Measurements from ENCODE around the gene AIDA.

Gene AIDA

DNA sequence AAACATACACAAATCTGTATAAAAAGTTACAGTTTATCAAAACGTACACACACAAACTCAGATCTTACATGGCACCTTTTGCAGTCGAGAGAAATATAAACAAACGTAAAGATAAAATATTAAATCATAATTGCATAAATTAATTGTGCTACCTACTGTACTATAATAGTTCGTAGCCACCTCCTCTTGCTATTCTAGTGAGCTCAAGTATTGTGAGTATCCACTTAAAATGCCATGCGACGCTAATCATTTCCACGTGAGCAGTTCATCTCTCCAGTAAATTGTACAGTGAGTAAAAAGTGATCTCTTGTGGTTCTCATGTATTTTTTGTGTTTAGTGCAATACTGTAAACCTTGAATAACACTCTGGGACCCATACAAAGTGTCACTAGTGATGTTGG lies 88.1 kb downstream of the AIDA start (continued):
- no peak for TF ChIP-seq ZNF302 (tag by site-specific recombination; IDR thresholded peaks at IDR 0.05; ENCODE audit: low read depth)

DNA sequence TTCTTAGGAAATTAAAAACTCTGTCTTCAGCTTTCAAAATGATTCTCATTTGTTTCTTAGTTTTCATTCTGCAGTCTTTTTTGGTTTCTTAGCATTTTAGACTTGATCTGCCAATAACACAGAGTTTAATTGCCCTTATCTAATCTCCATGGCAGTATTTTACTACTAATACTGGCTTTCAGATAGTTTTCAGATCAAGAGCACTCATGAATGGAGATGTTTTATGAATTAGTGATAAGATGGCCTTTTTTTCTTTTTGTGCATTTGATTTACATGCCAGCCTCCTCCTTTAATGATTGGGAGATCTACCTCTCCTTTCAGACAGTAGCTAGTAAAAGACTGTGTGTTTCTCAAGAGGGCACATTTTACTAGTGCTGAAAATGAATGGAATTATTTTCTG lies 88.8 kb downstream of the AIDA start:
- H3K27ac ChIP-seq (ENCODE audit: extremely low read depth, low read depth, low read length), result no peak overlapping the region
- H3K9me3 ChIP-seq (ENCODE audit: control insufficient read depth, insufficient read depth, low read depth, low read length), result no peaks in the 10 kb centered on the region
- ChIA-PET POLR2A (no interaction called here), CTCF (interaction anchor here (2.6 kb wide), 1 partner anchor 11 kb away, joined by 14 read pairs; no protein-coding TSS in a partner anchor)
- no peaks in the 10 kb centered on the region for H3K4me1 ChIP-seq (ENCODE audit: control insufficient read depth, insufficient read depth, low read length)
- H3K36me3 ChIP-seq (ENCODE audit: control insufficient read depth in 2 of 2, insufficient read depth in 1 of 2, low read length in 2 of 2), result peaks cover 17 to 54% of the 10 kb centered on the region in 2 experiments
- no peak overlapping the region for H3K4me3 ChIP-seq (ENCODE audit: low read depth, low read length)
- TF ChIP-seq GLI4 (tag by site-specific recombination; IDR thresholded peaks at IDR 0.05), result no peak
- no peak for TF ChIP-seq ZNF830 (tag by site-specific recombination; IDR thresholded peaks at IDR 0.05; ENCODE audit: low read depth)
- TF ChIP-seq ZNF341 (tag by site-specific recombination; IDR thresholded peaks at IDR 0.05; ENCODE audit: low read depth), result no peak
- no peak for TF ChIP-seq ZNF560 (tag by site-specific recombination; IDR thresholded peaks at IDR 0.05; ENCODE audit: borderline replicate concordance)
- no peak for TF ChIP-seq HOXA7 (CRISPR knock-in tag; IDR thresholded peaks at IDR 0.05; ENCODE audit: borderline replicate concordance)
- no peak for TF ChIP-seq ZNF707 (tag by site-specific recombination; IDR thresholded peaks at IDR 0.05)
- TF ChIP-seq, protein P1, sequence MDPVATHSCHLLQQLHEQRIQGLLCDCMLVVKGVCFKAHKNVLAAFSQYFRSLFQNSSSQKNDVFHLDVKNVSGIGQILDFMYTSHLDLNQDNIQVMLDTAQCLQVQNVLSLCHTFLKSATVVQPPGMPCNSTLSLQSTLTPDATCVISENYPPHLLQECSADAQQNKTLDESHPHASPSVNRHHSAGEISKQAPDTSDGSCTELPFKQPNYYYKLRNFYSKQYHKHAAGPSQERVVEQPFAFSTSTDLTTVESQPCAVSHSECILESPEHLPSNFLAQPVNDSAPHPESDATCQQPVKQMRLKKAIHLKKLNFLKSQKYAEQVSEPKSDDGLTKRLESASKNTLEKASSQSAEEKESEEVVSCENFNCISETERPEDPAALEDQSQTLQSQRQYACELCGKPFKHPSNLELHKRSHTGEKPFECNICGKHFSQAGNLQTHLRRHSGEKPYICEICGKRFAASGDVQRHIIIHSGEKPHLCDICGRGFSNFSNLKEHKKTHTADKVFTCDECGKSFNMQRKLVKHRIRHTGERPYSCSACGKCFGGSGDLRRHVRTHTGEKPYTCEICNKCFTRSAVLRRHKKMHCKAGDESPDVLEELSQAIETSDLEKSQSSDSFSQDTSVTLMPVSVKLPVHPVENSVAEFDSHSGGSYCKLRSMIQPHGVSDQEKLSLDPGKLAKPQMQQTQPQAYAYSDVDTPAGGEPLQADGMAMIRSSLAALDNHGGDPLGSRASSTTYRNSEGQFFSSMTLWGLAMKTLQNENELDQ (tag by site-specific recombination; IDR thresholded peaks at IDR 0.05; ENCODE audit: low read depth), result no peak
- peak; percentile 71 for TF ChIP-seq FEZF1 (tag by site-specific recombination; IDR thresholded peaks at IDR 0.05)
- no peak for TF ChIP-seq ZBTB1 (tag by site-specific recombination; IDR thresholded peaks at IDR 0.05)
- no peak for TF ChIP-seq ZNF114 (tag by site-specific recombination; IDR thresholded peaks at IDR 0.05)
- TF ChIP-seq, protein P2, sequence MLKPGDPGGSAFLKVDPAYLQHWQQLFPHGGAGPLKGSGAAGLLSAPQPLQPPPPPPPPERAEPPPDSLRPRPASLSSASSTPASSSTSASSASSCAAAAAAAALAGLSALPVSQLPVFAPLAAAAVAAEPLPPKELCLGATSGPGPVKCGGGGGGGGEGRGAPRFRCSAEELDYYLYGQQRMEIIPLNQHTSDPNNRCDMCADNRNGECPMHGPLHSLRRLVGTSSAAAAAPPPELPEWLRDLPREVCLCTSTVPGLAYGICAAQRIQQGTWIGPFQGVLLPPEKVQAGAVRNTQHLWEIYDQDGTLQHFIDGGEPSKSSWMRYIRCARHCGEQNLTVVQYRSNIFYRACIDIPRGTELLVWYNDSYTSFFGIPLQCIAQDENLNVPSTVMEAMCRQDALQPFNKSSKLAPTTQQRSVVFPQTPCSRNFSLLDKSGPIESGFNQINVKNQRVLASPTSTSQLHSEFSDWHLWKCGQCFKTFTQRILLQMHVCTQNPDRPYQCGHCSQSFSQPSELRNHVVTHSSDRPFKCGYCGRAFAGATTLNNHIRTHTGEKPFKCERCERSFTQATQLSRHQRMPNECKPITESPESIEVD (tag by site-specific recombination; IDR thresholded peaks at IDR 0.05), result peak; percentile 75
- TF ChIP-seq ZNF677 (tag by site-specific recombination; IDR thresholded peaks at IDR 0.05), result no peak
- no peak for TF ChIP-seq ZIC2 (tag by site-specific recombination; IDR thresholded peaks at IDR 0.05)
- TF ChIP-seq ZNF664 (tag by site-specific recombination; IDR thresholded peaks at IDR 0.05), result no peak

DNA sequence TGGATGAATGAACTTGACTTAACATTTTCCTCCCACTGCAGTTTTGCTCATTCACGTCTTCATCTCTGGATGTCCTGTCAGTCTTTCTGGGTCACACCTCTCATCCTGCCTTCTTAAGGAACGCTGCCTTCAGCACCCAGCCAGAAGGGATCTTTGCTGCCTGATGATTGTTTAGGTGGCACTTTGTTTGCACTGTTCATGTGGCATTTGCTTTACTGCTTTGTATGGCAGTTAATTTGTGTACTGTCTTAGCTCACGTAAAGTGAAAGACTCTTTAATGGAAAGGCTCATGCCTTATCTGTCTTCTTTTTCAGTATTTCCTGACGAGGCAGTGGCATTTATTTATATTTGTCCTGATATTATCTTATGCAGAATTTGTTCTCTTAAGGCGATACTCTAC lies 89.5 kb downstream of the AIDA start:
- POLR2A ChIA-PET, result no interaction called here
- no peaks in the 10 kb centered on the region for H3K4me1 ChIP-seq (ENCODE audit: control insufficient read depth, insufficient read depth, low read length)
- H3K9me3 ChIP-seq (ENCODE audit: control insufficient read depth, insufficient read depth, low read depth, low read length), result no peaks in the 10 kb centered on the region
- H3K36me3 ChIP-seq (ENCODE audit: control insufficient read depth in 2 of 2, insufficient read depth in 1 of 2, low read length in 2 of 2), result peaks cover 17 to 48% of the 10 kb centered on the region in 2 experiments
- H3K4me3 ChIP-seq (ENCODE audit: low read depth, low read length), result no peak overlapping the region
- H3K27ac ChIP-seq (ENCODE audit: extremely low read depth, low read depth, low read length), result no peak overlapping the region
- CTCF ChIA-PET, result interaction anchor here (2.6 kb wide), 1 partner anchor 12 kb away, joined by 14 read pairs; no protein-coding TSS in a partner anchor
- no peak for TF ChIP-seq ZNF747 (tag by site-specific recombination; IDR thresholded peaks at IDR 0.05)
- no peak for TF ChIP-seq ZNF791 (tag by site-specific recombination; IDR thresholded peaks at IDR 0.05)
- TF ChIP-seq, protein P3, sequence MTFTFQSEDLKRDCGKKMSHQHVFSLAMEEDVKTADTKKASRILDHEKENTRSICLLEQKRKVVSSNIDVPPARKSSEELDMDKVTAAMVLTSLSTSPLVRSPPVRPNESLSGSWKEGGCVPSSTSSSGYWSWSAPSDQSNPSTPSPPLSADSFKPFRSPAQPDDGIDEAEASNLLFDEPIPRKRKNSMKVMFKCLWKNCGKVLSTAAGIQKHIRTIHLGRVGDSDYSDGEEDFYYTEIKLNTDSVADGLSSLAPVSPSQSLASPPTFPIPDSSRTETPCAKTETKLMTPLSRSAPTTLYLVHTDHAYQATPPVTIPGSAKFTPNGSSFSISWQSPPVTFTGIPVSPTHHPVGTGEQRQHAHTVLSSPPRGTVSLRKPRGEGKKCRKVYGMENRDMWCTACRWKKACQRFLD (tag by site-specific recombination; IDR thresholded peaks at IDR 0.05), result no peak
- no peak for TF ChIP-seq KLF7 (tag by site-specific recombination; IDR thresholded peaks at IDR 0.05; ENCODE audit: borderline replicate concordance)
- no peak for TF ChIP-seq ZNF621 (tag by site-specific recombination; IDR thresholded peaks at IDR 0.05)
- no peak for TF ChIP-seq ZNF544 (tag by site-specific recombination; IDR thresholded peaks at IDR 0.05)
- TF ChIP-seq ZNF626 (tag by site-specific recombination; IDR thresholded peaks at IDR 0.05), result no peak
- TF ChIP-seq ZNF48 (tag by site-specific recombination; IDR thresholded peaks at IDR 0.05), result no peak
- no peak for TF ChIP-seq BCL11B (tag by site-specific recombination; IDR thresholded peaks at IDR 0.05; ENCODE audit: low read depth)
- no peak for TF ChIP-seq IKZF3 (tag by site-specific recombination; IDR thresholded peaks at IDR 0.05)
- TF ChIP-seq MYNN (tag by site-specific recombination; IDR thresholded peaks at IDR 0.05; ENCODE audit: borderline replicate concordance), result no peak
- no peak for TF ChIP-seq ZNF169 (tag by site-specific recombination; IDR thresholded peaks at IDR 0.05)
- TF ChIP-seq ZNF658 (tag by site-specific recombination; IDR thresholded peaks at IDR 0.05), result no peak
- no peak for TF ChIP-seq ZNF311 (tag by site-specific recombination; IDR thresholded peaks at IDR 0.05; ENCODE audit: borderline replicate concordance)
- no peak for TF ChIP-seq ZNF274 (IDR thresholded peaks at IDR 0.05; ENCODE audit: low read length)
- TF ChIP-seq ZNF274 (tag by site-specific recombination; IDR thresholded peaks at IDR 0.05; ENCODE audit: borderline replicate concordance), result no peak
